Stimulated activated CD8-positive, alpha-beta memory T cell treated with anti-CD3 and anti-CD28 coated beads, Interleukin-7, amount 100 ng/mL, for 1 hour (primary cell): ENCODE data around the gene RNASEH1.
"Not testable (repeated sequence)": the region's sequence is repeated elsewhere in the genome, so short reads cannot be mapped to it uniquely, and the experiment has no call there.

Experiments
- DNase-seq, 2 donors: peaks; one replicate each; pipeline ENCODE4 v3.0.0-alpha.2; 2020; ENCODE audit warnings: low read depth in 2 of 2

RNASEH1 gene

GRCh38 chr2:3519255-3520205 lies 38.6 kb downstream of the RNASEH1 start, which contains the start of gene ADI1:
ADI1 (minus strand) TSS chr2:3519531; CDS start chr2:3519487, 44 bp downstream.
- peak; percentile 42 to 50 for DNase-seq

- peak; percentile 97 to 98 for DNase-seq
These were observed 39.5 kb downstream of the RNASEH1 start for GRCh38 chr2:3518496-3519254.

DNA sequence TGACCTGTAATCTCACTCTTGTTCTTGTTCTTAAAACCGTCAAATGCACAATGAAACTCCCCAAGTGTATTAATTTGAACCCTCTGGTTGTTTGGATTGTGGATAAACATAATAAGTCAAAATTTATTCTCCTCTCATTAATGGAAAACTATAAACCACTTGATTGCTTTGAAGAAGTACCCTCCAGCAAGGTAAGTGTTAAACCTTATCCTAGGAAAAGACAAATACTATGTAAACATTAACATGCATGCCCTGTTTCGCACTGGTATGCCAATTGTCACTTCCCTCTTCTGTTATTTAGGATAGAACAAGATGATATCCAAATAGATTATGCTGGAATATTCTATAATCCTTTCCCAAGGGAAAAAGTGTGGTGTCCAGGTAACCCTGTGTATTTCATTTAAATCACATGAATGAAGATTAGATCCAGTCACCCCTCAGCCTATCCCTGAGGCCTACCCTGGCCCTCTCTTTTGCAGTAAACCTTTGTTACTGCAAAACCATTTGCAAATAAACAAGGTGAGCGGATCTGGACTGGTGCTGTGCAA lies 40.1 kb downstream of the RNASEH1 start:
- no peak for DNase-seq

DNA sequence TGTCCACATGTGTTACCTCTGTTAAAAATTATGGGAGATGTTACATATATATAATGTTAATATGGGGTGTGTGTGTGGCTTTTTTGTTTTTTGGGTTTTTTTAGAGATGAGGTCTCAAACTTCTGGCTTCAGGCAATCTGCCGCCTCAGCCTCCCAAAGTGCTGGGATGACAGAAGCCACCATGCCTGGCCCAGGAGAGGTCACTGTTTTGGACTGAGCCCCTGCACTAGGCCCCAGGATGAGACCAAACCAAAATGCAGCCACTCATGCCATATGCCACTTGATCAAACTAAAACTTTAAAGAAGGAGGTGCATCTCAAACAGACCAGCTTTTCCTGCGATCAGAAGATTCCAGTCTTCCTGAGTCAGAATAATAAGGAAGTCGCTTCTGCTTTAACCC lies 41.3 kb downstream of the RNASEH1 start:
- DNase-seq: no peak

- DNase-seq: not testable (repeated sequence)
These were observed 42.7 kb downstream of the RNASEH1 start for GRCh38 chr2:3515438-3515837.

DNA sequence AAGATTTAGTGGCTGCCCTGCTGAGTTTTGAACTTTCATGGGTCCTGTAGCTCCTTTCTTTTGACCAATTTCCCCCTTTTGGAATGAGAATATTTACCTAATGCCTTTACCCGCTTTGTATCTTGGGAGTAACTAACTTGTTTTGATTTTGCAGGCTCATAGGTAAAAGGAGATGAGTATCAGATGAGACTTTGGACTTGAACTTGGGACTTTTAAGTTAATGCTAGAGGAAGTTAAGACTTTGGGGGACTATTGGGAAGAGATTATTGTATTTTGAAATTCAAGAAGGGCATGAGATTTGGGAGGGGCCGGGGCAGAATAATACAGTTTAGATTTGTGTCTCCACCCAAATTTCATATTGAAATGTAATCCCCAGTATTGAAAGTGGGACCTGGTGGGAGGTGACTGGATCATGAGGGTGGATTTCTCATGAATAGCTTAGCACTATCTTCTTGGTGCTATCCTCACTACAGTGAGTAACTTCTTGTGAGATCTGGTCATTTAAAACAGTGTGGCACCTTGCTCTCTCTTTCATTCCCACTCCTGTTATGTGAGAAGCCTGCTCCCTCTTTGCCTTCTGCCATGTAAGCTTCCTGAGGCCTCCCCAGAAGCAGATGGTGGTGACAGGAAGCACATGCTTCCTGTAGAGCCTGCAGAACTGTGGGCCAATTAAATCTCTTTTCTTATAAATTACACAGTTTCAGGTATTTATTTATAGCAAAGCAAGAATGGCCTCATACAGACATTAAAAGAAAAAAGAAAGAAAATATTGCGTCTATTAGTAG lies 44.9 kb downstream of the RNASEH1 start:
- no peak for DNase-seq

DNA sequence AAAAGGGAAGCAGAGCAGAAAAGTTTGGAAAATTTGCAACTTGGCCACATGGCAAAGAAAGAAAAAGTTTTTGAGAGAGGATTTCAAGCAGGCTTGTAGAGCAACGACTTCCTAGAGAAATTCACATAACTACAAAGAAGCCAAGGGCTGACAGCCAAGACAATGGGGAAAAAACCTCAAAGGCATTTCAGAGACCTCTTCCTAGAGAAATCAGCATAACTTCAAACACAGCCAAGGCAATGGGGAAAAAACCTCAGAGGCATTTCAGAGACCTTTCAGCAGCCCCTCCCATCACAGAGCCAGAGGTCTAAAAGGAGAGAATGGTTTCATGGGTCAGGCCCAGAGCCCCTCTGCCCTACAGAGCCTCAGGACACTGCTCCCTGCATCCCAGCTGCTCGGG lies 46.0 kb downstream of the RNASEH1 start:
- no peak for DNase-seq

- DNase-seq: no peak
These were observed 52.4 kb downstream of the RNASEH1 start for GRCh38 chr2:3505771-3506170.

DNA sequence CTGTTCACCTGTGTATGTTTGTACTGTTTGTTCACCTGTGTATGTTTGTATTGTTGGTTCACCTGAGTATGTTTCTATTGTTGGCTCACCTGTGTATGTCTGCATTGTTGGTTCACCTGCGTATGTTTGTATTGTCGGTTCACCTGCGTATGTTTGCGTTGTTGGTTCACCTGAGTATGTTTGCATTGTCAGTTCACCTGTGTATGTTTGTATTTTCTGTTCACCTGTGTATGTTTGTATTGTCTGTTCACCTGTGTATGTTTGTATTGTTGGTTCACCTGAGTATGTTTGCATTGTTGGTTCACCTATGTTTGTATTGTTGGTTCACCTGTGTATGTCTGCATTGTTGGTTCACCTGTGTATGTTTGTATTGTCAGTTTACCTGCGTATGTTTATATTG lies 53.4 kb downstream of the RNASEH1 start:
- no peak for DNase-seq

GRCh38 chr2:3503483-3503882 lies 54.6 kb downstream of the RNASEH1 start:
- DNase-seq: no peak

GRCh38 chr2:3503046-3503445 lies 55.1 kb downstream of the RNASEH1 start:
- DNase-seq: no peak

- DNase-seq: no peak
These were observed 57.7 kb downstream of the RNASEH1 start for GRCh38 chr2:3500326-3500899.

GRCh38 chr2:3498783-3499394 lies 59.2 kb downstream of the RNASEH1 start:
- DNase-seq: no peak

- DNase-seq: not testable (repeated sequence)
These were observed 61.4 kb downstream of the RNASEH1 start for GRCh38 chr2:3496708-3497080.
